Measurements from ENCODE around the gene MAMLD1. TPM values are rescaled to one million over a fixed set of nuclear protein-coding genes. Genes with fewer than 3 reads are reported as not detected.

MAMLD1 gene
- total and polyA plus RNA-seq, 4 donors: 0.59 to 1.1 (median 0.76) TPM

- DNase-seq (ENCODE audit: low spot score): no peak
- 75% methylated on average over 6 of the region's 6 CpGs for WGBS
Measured at GRCh38 chrX:150372756-150373155, 9.6 kb downstream of the MAMLD1 start.

More at GRCh38 chrX:150372756-150373155, 9.6 kb downstream of the MAMLD1 start:
- Histone ChIP-seq H3K4me3 (ENCODE audit: low read depth in 1 of 3, low read length in 3 of 3) (no peak overlapping the region), H3K27me3 (ENCODE audit: control insufficient read depth in 4 of 4, insufficient read depth in 4 of 4, low read length in 3 of 4) (no peaks in the 10 kb centered on the region), H3K9me3 (ENCODE audit: control insufficient read depth in 4 of 4, low read length in 3 of 4) (no peaks in the 10 kb centered on the region), H3K27ac (ENCODE audit: low read depth in 1 of 2, low read length in 2 of 2) (no peak overlapping the region), H3K36me3 (ENCODE audit: control insufficient read depth in 4 of 4, insufficient read depth in 3 of 4, low read depth in 1 of 4, low read length in 3 of 4) (no peaks in the 10 kb centered on the region), H3K4me1 (ENCODE audit: control insufficient read depth in 4 of 4, insufficient read depth in 4 of 4, low read length in 3 of 4) (peaks cover 0 to 3% (median 1%) of the 10 kb centered on the region in 4 donors), H3K9ac (ENCODE audit: low read depth in 1 of 2, low read length in 2 of 2) (no peak overlapping the region)
- TF ChIP-seq GABPA (IDR thresholded peaks at IDR 0.05 in 1 of 2, conservative IDR thresholded peaks at IDR 0.05 in 1 of 2) (no peak), ZBTB33 (IDR thresholded peaks at IDR 0.05) (no peak), FOXA1 (IDR thresholded peaks at IDR 0.05) (no peak), EGR1 (IDR thresholded peaks at IDR 0.05; ENCODE audit: low read depth in 2 of 2) (no peak), JUND (IDR thresholded peaks at IDR 0.05) (no peak), YY1 (IDR thresholded peaks at IDR 0.05) (no peak), RAD21 (IDR thresholded peaks at IDR 0.05) (no peak), RXRA (IDR thresholded peaks at IDR 0.05) (no peak), TAF1 (conservative IDR thresholded peaks at IDR 0.05) (no peak), FOXA2 (IDR thresholded peaks at IDR 0.05) (no peak), ATF3 (IDR thresholded peaks at IDR 0.05) (no peak), HNF4G (IDR thresholded peaks at IDR 0.05) (no peak), REST (IDR thresholded peaks at IDR 0.05) (no peak), MAX (IDR thresholded peaks at IDR 0.05) (no peak), CTCF (IDR thresholded peaks at IDR 0.05; ENCODE audit: low read depth, low read length, missing input control) (no peak), SP1 (IDR thresholded peaks at IDR 0.05) (no peak), NR2F2 (IDR thresholded peaks at IDR 0.05) (no peak)
